GM12878 (cell line): Measurements from ENCODE around the gene KIF11. TPM values are rescaled to one million over a fixed set of nuclear protein-coding genes. Genes with fewer than 3 reads are reported as not detected.

Experiments
- ATAC-seq: fragments of 200-7000 bp; cut with Tn5 transposase; 3 replicates; pipeline ENCODE4 v1.9.1; 2020; ENCODE audit warnings: mild to moderate bottlenecking, moderate library complexity
- BruUV-seq: library from RNA; stranded (reverse); fragments of 400-500 nt; replicated peaks from 2 replicates; lab custom pipeline; 2021; lab: Mats Ljungman, UMichigan
- CTCF ChIA-PET: fragments of 300-600 bp; sonication (Branson Sonifier 250); formaldehyde crosslinking; extraction: SDS; loops from one replicate; lab custom pipeline; 2021; ENCODE audit warnings: inconsistent platforms; lab: Yijun Ruan, JAX
- POLR2A ChIA-PET: fragments of 350-600 bp; formaldehyde crosslinking; extraction: SDS; loops from one replicate; lab custom pipeline; 2021; ENCODE audit warnings: inconsistent platforms; lab: Charles Lee
- RAD21 ChIA-PET: fragments of 300-600 bp; sonication (Branson Sonifier 250); formaldehyde crosslinking; loops from one replicate; lab custom pipeline; 2023; ENCODE audit warnings: antibody characterized with exemption; ENCODE audit not compliant: unreplicated experiment; lab: Charles Lee
- SMC1A ChIA-PET: fragments of 300-600 bp; sonication (Branson Sonifier 250); formaldehyde crosslinking; loops from one replicate; lab custom pipeline; 2023; ENCODE audit not compliant: unreplicated experiment, uncharacterized antibody; lab: Charles Lee
- DNase-seq: peaks from one replicate; pipeline ENCODE4 v3.0.0-alpha.2; 2011; ENCODE audit warnings: low read depth, low spot score
- FAIRE-seq: peaks from 3 replicates; lab custom pipeline; 2011; peaks lifted over from hg19 to GRCh38; lab: Jason Lieb, UNC
- H2AFZ ChIP-seq: 2 replicates; pipeline ENCODE4 v1.6.0; 2011; ENCODE audit warnings: low read depth, low read length, control low read depth; ENCODE audit not compliant: control insufficient read depth
- H3K27ac ChIP-seq: 2 replicates; pipeline ENCODE4 v1.5.1; 2011; ENCODE audit warnings: control low read depth; ENCODE audit not compliant: control insufficient read depth, insufficient read depth
- H3K27me3 ChIP-seq, 2 experiments: replicated peaks in 1 of 2; 2 replicates each; pipeline versions ENCODE4 v1.6.0 to v1.6.1; 2011; ENCODE audit warnings: low read length in 1 of 2; ENCODE audit not compliant: control insufficient read depth in 2 of 2, insufficient read depth in 2 of 2
- H3K36me3 ChIP-seq, 2 experiments: 2 replicates each; pipeline ENCODE4 v1.5.1; 2011; ENCODE audit warnings: low read length in 1 of 2; ENCODE audit not compliant: control insufficient read depth in 2 of 2, insufficient read depth in 2 of 2
- H3K4me1 ChIP-seq: 2 replicates; pipeline ENCODE4 v1.6.1; 2011; ENCODE audit warnings: mild to moderate bottlenecking, low read length, moderate library complexity, mixed read lengths; ENCODE audit not compliant: control insufficient read depth, insufficient read depth
- H3K4me2 ChIP-seq: 2 replicates; pipeline ENCODE4 v1.6.0; 2011; ENCODE audit warnings: control low read depth; ENCODE audit not compliant: control insufficient read depth, insufficient read depth
- H3K4me3 ChIP-seq: fragments of 200-600 bp; sonication (generic); 2 replicates; pipeline ENCODE4 v1.5.1; 2016
- H3K79me2 ChIP-seq: 2 replicates; pipeline ENCODE4 v1.6.0; 2011; ENCODE audit warnings: low read length; ENCODE audit not compliant: control insufficient read depth, insufficient read depth
- H3K9ac ChIP-seq: 2 replicates; pipeline ENCODE4 v1.8.0; 2011; ENCODE audit warnings: low read length, control low read depth, mixed read lengths; ENCODE audit not compliant: control insufficient read depth, insufficient read depth
- H3K9me3 ChIP-seq: replicated peaks from 3 replicates; pipeline ENCODE4 v1.5.1; 2011; ENCODE audit warnings: mild to moderate bottlenecking, low read length; ENCODE audit not compliant: control insufficient read depth, insufficient read depth
- H4K20me1 ChIP-seq: 2 replicates; pipeline ENCODE4 v1.6.0; 2011; ENCODE audit not compliant: control insufficient read depth, insufficient read depth
- ATF2 ChIP-seq: IDR thresholded peaks from 2 replicates; pipeline ENCODE4 v1.6.1; 2012; ENCODE audit warnings: low read length, inconsistent platforms
- BACH1 ChIP-seq: fragments of 450-650 bp; IDR thresholded peaks from 2 replicates; pipeline ENCODE4 v1.6.1; 2017; ENCODE audit warnings: mild to moderate bottlenecking, borderline replicate concordance
- CHD2 ChIP-seq: IDR thresholded peaks from 2 replicates; pipeline ENCODE4 v1.6.1; 2011; ENCODE audit warnings: low read depth, low read length, improper control_type of control experiment, borderline replicate concordance
- CREM ChIP-seq: IDR thresholded peaks from 2 replicates; pipeline ENCODE4 v1.6.1; 2014; ENCODE audit warnings: antibody characterized with exemption, low read depth
- DPF2 ChIP-seq: fragments of 450-650 bp; IDR thresholded peaks from 2 replicates; pipeline ENCODE4 v1.6.1; 2017; ENCODE audit warnings: mild to moderate bottlenecking
- KLF5 ChIP-seq: fragments of 450-650 bp; IDR thresholded peaks from 2 replicates; pipeline ENCODE4 v1.6.1; 2014; ENCODE audit warnings: mild to moderate bottlenecking; ENCODE audit not compliant: partially characterized antibody
- MAX ChIP-seq: IDR thresholded peaks from 2 replicates; pipeline ENCODE4 v1.6.1; 2012; ENCODE audit warnings: low read depth, low read length, improper control_type of control experiment
- NKRF ChIP-seq: fragments of 450-650 bp; conservative IDR thresholded peaks from 2 replicates; pipeline ENCODE4 v1.6.1; 2017; ENCODE audit warnings: mild to moderate bottlenecking, moderate library complexity
- NR2C1 ChIP-seq: fragments of 450-650 bp; IDR thresholded peaks from 2 replicates; pipeline ENCODE4 v1.6.1; 2017; ENCODE audit warnings: antibody characterized with exemption, mild to moderate bottlenecking, moderate library complexity
- NRF1 ChIP-seq: conservative IDR thresholded peaks from 2 replicates; pipeline ENCODE4 v1.6.1; 2011; ENCODE audit warnings: mild to moderate bottlenecking, low read depth, low read length, improper control_type of control experiment
- PAX5 ChIP-seq: IDR thresholded peaks from 2 replicates; pipeline ENCODE4 v1.6.1; 2011; ENCODE audit warnings: low read depth, low read length, borderline replicate concordance
- PAX8 ChIP-seq: fragments of 450-650 bp; IDR thresholded peaks from 2 replicates; pipeline ENCODE4 v1.6.1; 2017; ENCODE audit warnings: mild to moderate bottlenecking, moderate library complexity
- POU2F2 ChIP-seq: IDR thresholded peaks from 3 replicates; pipeline ENCODE4 v1.6.1; 2011; ENCODE audit warnings: low read depth, mild to moderate bottlenecking, low read length, borderline replicate concordance
- RBBP5 ChIP-seq: fragments of 200-600 bp; sonication (generic); conservative IDR thresholded peaks from 2 replicates; pipeline ENCODE4 v1.6.1; 2016
- RELA ChIP-seq: fragments of 450-650 bp; IDR thresholded peaks from 2 replicates; pipeline ENCODE4 v1.8.0; 2014; ENCODE audit warnings: borderline replicate concordance; ENCODE audit not compliant: partially characterized antibody
- RUNX3 ChIP-seq: IDR thresholded peaks from 2 replicates; pipeline ENCODE4 v1.6.1; 2012; ENCODE audit warnings: low read length, inconsistent platforms
- SIX5 ChIP-seq: IDR thresholded peaks from 2 replicates; pipeline ENCODE4 v1.6.1; 2011; ENCODE audit warnings: mild to moderate bottlenecking, low read depth, low read length, moderate library complexity; ENCODE audit not compliant: severe bottlenecking
- SMAD5 ChIP-seq: IDR thresholded peaks from 2 replicates; pipeline ENCODE4 v1.6.1; 2016; ENCODE audit warnings: antibody characterized with exemption, low read depth
- SRF ChIP-seq, 2 experiments: IDR thresholded peaks; 2 replicates each; pipeline ENCODE4 v1.6.1; 2011; ENCODE audit warnings: low read depth in 2 of 2, low read length in 2 of 2, mild to moderate bottlenecking in 1 of 2, moderate library complexity in 1 of 2
- TAF1 ChIP-seq: IDR thresholded peaks from 2 replicates; pipeline ENCODE4 v1.6.1; 2011; ENCODE audit warnings: mild to moderate bottlenecking, low read depth, low read length, borderline replicate concordance
- TARDBP ChIP-seq: IDR thresholded peaks from 2 replicates; pipeline ENCODE4 v1.6.1; 2016; ENCODE audit warnings: borderline replicate concordance
- YY1 ChIP-seq: IDR thresholded peaks from 2 replicates; pipeline ENCODE4 v1.6.1; 2011; ENCODE audit warnings: low read depth, mild to moderate bottlenecking, low read length
- ZSCAN29 ChIP-seq: fragments of 450-650 bp; IDR thresholded peaks from 2 replicates; pipeline ENCODE4 v1.6.1; 2017; ENCODE audit warnings: mild to moderate bottlenecking, moderate library complexity
- WGBS: methylation state at CpG from one replicate; pipeline ENCODE4 v1.1.6; 2016; ENCODE audit warnings: low lambda C conversion rate; ENCODE audit not compliant: insufficient replicate concordance, insufficient coverage; ENCODE audit errors: missing lambda C conversion rate; 5-methylcytosine and 5-hydroxymethylcytosine counted together
- in situ Hi-C: fragments of 300-500 bp; cut with MboI; formaldehyde crosslinking; loops from 9 replicates; pipeline ENCODE4 v1.14.3; 2018; ENCODE audit warnings: mixed read lengths
- intact Hi-C: fragments of 100-400 bp; cut with micrococcal nuclease; formaldehyde crosslinking; loops from one replicate; pipeline ENCODE4 v1.14.2; 2022; ENCODE audit not compliant: unreplicated experiment
- polyA plus RNA-seq, 11 experiments: library from polyadenylated mRNA; depleted of rRNA in 4 of 11; unstranded in 6 of 11; stranded (reverse) in 5 of 11; fragments of >200 nt; fragmentation: Nextera tagmentation in 4 of 11; fragmentation: Illumina TruSeq in 1 of 11; extraction: Ambion mirVana in 4 of 11; extraction: Trizol in 1 of 11; gene quantifications; 1 replicate in 1 of 11; 2 replicates in 10 of 11; pipeline versions ENCODE4 v1.2.1 to v1.2.3, GENCODE V29; 2011 to 2016; ENCODE audit warnings: inconsistent platforms in 2 of 11, missing spikeins in 2 of 11, low read depth in 1 of 11
- total RNA-seq, 4 experiments: library from RNA; depleted of rRNA in 3 of 4; stranded (reverse); fragments of >200 nt in 3 of 4; fragmentation: Illumina TruSeq in 1 of 4; extraction: Trizol in 1 of 4; gene quantifications; 2 replicates each; pipeline versions ENCODE4 v1.2.1 to v1.2.3, GENCODE V29; 2013 to 2021

The KIF11 gene
- total and polyA plus RNA-seq, 10 of the 15 experiments (the other 5 are each of a cell fraction or from before 2014, with no cell fraction given), result 14.1 to 79.8 (median 41.9) TPM

GRCh38 chr10:92591550-92592022, 1.3 kb upstream of the KIF11 start:
- WGBS, result 1% methylated on average over 31 of the region's 38 CpGs
- Histone ChIP-seq H3K79me2 (peaks cover 37% of the 10 kb centered on the region), H3K4me3 (peak overlapping the region; percentile 88), H3K9me3 (no peaks in the 10 kb centered on the region), H3K36me3 (no peaks in the 10 kb centered on the region), H2AFZ (peak overlapping the region; percentile 78), H3K27me3 (no peaks in the 10 kb centered on the region), H4K20me1 (no peaks in the 10 kb centered on the region), H3K4me2 (peak overlapping the region; percentile 88), H3K27ac (peak overlapping the region; percentile 95), H3K9ac (peak overlapping the region; percentile 96), H3K4me1 (no peaks in the 10 kb centered on the region; the same call in 1 of the 2 replicates)
- BruUV-seq, result no TSS peak
- ChIA-PET CTCF (interaction anchor here (0.7 to 2.2 kb wide), 26 partner anchors 8 to 504 kb away, joined by 3 to 18 read pairs (median 4); partner anchors contain the start of genes CPEB3, EXOC6, IDE and MARCHF5), SMC1A (interaction anchor here (0.6 to 1.5 kb wide), 15 partner anchors 15 to 316 kb away, joined by 3 to 16 read pairs (median 3); partner anchors contain the start of gene EXOC6), POLR2A (interaction anchor here (1.1 to 2.1 kb wide), 3 partner anchors 11 to 301 kb away, joined by 5 to 8 read pairs (median 6); partner anchors contain the start of genes CPEB3 and MARCHF5), RAD21 (interaction anchor here (1.0 to 2.3 kb wide), 12 partner anchors 10 to 294 kb away, joined by 3 to 13 read pairs (median 4); partner anchors contain the start of genes EXOC6 and IDE)
- in situ Hi-C loops, result no loop called here
- intact Hi-C loops, result loop anchor here (2.0 to 10.0 kb wide), 3 partner anchors 253 to 299 kb away; partner anchors contain the start of genes CPEB3, EXOC6 and MARCHF5
- no peak for FAIRE-seq
- DNase-seq, result peak; percentile 75
- ATAC-seq, result peak; percentile 86
- TF ChIP-seq RBBP5 (no peak), POU2F2 (peak; percentile 23; the same call in 1 of the 3 replicates), CHD2 (peak; percentile 63; the same call in 1 of the 2 replicates), BACH1 (peak; percentile 38; the same call in 1 of the 2 replicates), SIX5 (peak; percentile 67), TAF1 (peak; percentile 75), NRF1 (peak; percentile 74), YY1 (peak; percentile 86), SMAD5 (peak; percentile 89), NR2C1 (peak; percentile 63), RELA (peak; percentile 53), CREM (peak; percentile 93), ZSCAN29 (no peak), RUNX3 (peak; percentile 71), SRF (IDR thresholded peaks at IDR 0.05; ENCODE audit: low read depth in 2 of 2, low read length in 2 of 2) (no peak), KLF5 (no peak), PAX5 (peak; percentile 25; the same call in 1 of the 2 replicates), MAX (peak; percentile 70; the same call in 1 of the 2 replicates), DPF2 (peak; percentile 10; the same call in 1 of the 2 replicates), TARDBP (peak; percentile 80; the same call in 1 of the 2 replicates), ATF2 (no peak), PAX8 (0 out of 2 replicates have a peak, but pooled peaks have one; percentile 24), NKRF (0 out of 2 replicates have a peak, but pooled peaks have one; percentile 28)
